OCI-LY3 (cell line): ENCODE measurements around the gene SOWAHC.
"Not testable (repeated sequence)": the region's sequence is repeated elsewhere in the genome, so short reads cannot be mapped to it uniquely, and the experiment has no call there.

ENCODE experiments used
- H2AFZ ChIP-seq: fragments of 200-600, 300-600 bp; shearing (Covaris generic); 2 replicates; pipeline ENCODE4 v1.6.0; 2014; ENCODE audit warnings: antibody characterized with exemption, low read depth, low read length
- H3K27ac ChIP-seq: fragments of 200-600, 300-600 bp; sonication (generic); 2 replicates; pipeline ENCODE4 v1.5.1; 2014; ENCODE audit warnings: mild to moderate bottlenecking, low read length, moderate library complexity, mixed read lengths
- H3K27me3 ChIP-seq: fragments of 200-600, 300-600 bp; sonication (generic); 2 replicates; pipeline ENCODE4 v1.6.1; 2014; ENCODE audit warnings: low read depth, low read length, mixed read lengths
- H3K36me3 ChIP-seq: fragments of 200-600, 300-600 bp; sonication (generic); replicated peaks from 2 replicates; pipeline ENCODE3; 2014; ENCODE audit warnings: low read depth, low read length, mixed read lengths
- H3K4me1 ChIP-seq: fragments of 300-600, 200-600 bp; sonication (generic); 2 replicates; pipeline ENCODE4 v1.6.1; 2014; ENCODE audit warnings: low read length, mixed read lengths
- H3K4me2 ChIP-seq: fragments of 200-600, 300-600 bp; sonication (generic); 2 replicates; pipeline ENCODE4 v1.6.1; 2014; ENCODE audit warnings: low read length, mixed read lengths
- H3K4me3 ChIP-seq: fragments of 300-600, 200-600 bp; sonication (generic); 2 replicates; pipeline ENCODE4 v1.5.1; 2014; ENCODE audit warnings: antibody characterized with exemption, mild to moderate bottlenecking, low read length, moderate library complexity
- H3K79me2 ChIP-seq: fragments of 300-600, 200-600 bp; shearing (Covaris generic); 2 replicates; pipeline ENCODE4 v1.6.1; 2014; ENCODE audit warnings: mild to moderate bottlenecking, low read length, mixed read lengths
- H3K9ac ChIP-seq: fragments of 300-600, 200-600 bp; shearing (Covaris generic); 2 replicates; pipeline ENCODE4 v1.6.0; 2014; ENCODE audit warnings: mild to moderate bottlenecking, low read length, moderate library complexity
- H3K9me3 ChIP-seq: fragments of 200-600, 300-600 bp; shearing (Covaris generic); 2 replicates; pipeline ENCODE4 v1.6.1; 2014; ENCODE audit warnings: low read length, mixed read lengths; ENCODE audit not compliant: insufficient read depth
- H4K20me1 ChIP-seq: fragments of 200-600, 300-600 bp; sonication (generic); 2 replicates; pipeline ENCODE4 v1.6.1; 2016; ENCODE audit warnings: low read length, mixed read lengths; ENCODE audit not compliant: insufficient read depth
- EZH2phosphoT487 ChIP-seq: fragments of 200-600 bp; shearing (Covaris generic); IDR thresholded peaks from 2 replicates; pipeline ENCODE4 v1.6.1; 2018; ENCODE audit warnings: antibody characterized with exemption, mixed run types, low read depth
- TF ChIP-seq, protein P1 (sequence below): fragments of 200-600, 300-600 bp; sonication (generic); IDR thresholded peaks from 2 replicates; pipeline ENCODE4 v1.5.1; 2014; ENCODE audit warnings: antibody characterized with exemption, low read length, low read depth

SOWAHC gene, protein sequence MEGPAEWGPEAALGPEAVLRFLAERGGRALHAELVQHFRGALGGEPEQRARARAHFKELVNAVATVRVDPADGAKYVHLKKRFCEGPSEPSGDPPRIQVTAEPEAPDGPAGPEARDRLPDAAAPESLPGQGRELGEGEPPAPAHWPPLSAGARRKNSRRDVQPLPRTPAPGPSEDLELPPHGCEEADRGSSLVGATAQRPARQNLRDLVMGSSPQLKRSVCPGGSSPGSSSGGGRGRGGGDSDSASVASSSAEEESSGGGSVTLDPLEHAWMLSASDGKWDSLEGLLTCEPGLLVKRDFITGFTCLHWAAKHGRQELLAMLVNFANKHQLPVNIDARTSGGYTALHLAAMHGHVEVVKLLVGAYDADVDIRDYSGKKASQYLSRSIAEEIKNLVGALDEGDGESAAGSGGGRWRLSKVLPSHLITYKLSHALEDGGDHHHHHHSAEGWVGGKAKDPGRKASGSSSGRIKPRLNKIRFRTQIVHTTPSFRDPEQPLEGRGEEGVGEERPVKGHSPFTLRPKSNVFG

DNA sequence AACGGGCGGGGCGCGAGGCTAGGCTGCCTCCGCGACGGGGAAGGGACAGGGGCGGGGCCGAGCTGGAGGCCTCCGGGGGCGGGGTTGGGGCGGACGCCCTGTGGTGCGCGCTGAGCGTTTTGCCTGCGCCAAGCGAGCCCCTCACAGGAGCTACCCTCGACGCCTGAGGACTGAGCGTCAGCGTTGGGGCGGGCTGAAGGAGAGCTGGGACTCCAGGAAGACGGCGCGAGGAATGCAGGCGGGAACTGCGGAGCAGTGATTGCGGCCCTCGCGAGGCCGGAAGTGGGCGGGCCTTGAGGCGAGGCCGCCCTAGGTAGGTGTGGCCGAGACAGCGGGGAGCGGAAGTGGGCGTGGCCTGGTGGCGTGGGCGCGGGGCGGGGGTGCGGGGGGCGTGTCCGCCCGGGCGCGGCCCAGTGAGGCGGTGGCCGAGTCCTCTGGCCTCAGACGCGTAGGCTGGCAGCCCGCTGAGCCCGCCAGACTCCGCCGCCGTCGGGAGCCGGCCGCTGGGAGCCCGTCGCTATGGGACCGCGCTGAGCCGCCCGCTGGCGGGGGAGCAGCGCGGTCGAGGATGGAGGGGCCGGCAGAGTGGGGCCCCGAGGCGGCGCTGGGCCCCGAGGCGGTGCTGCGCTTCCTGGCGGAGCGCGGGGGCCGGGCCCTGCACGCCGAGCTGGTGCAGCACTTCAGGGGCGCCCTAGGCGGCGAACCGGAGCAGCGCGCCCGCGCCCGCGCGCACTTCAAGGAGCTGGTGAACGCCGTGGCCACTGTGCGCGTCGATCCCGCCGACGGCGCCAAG lies at the start of gene SOWAHC, which contains the start of gene SEPTIN10:
Gene SOWAHC, plus strand, starts transcription at position 443 of the 793 bp plus-strand sequence. Its CDS starts 126 bp downstream, at position 569.
Gene SEPTIN10, minus strand, starts transcription at position 45 of the 793 bp plus-strand sequence. CDS start 139 bp downstream, outside the sequence.
- TF ChIP-seq, protein P1, sequence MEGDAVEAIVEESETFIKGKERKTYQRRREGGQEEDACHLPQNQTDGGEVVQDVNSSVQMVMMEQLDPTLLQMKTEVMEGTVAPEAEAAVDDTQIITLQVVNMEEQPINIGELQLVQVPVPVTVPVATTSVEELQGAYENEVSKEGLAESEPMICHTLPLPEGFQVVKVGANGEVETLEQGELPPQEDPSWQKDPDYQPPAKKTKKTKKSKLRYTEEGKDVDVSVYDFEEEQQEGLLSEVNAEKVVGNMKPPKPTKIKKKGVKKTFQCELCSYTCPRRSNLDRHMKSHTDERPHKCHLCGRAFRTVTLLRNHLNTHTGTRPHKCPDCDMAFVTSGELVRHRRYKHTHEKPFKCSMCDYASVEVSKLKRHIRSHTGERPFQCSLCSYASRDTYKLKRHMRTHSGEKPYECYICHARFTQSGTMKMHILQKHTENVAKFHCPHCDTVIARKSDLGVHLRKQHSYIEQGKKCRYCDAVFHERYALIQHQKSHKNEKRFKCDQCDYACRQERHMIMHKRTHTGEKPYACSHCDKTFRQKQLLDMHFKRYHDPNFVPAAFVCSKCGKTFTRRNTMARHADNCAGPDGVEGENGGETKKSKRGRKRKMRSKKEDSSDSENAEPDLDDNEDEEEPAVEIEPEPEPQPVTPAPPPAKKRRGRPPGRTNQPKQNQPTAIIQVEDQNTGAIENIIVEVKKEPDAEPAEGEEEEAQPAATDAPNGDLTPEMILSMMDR: no peak
- no peak for TF ChIP-seq EZH2phosphoT487

DNA sequence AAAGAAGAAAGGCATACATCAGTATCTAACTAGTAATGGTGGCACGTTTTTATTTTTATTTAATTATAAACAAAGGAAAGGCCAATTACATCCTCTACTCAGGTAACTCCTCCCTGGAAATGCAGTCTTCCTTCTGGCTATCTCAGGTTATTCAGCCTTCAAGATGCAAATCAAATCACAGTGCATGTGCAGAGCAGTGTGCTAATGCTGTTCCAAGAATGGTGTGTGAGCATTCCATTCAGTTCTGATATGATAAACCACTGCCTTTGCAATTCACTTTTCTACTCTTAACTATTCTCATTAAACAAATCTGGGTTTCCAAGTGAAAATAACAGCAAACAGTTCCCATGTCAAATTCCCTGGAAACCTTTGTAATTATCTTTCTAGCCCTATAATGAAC lies 38.8 kb upstream of the SOWAHC start:
- TF ChIP-seq, protein P1: no peak
- TF ChIP-seq EZH2phosphoT487: no peak
- Histone ChIP-seq H2AFZ (no peak overlapping the region), H3K4me1 (no peaks in the 10 kb centered on the region)

More for the DNA sequence above, at the start of gene SOWAHC, which contains the start of gene SEPTIN10:
- Histone ChIP-seq H4K20me1 (no peaks in the 10 kb centered on the region), H3K27ac (no peak within 1 kb of the TSS), H3K4me3 (no peak within 1 kb of the TSS), H3K4me1 (no peaks in the 10 kb centered on the region), H3K9me3 (no peaks in the 10 kb centered on the region), H3K4me2 (no peak within 1 kb of the TSS), H3K9ac (no peak within 1 kb of the TSS), H3K36me3 (no peaks in the 10 kb centered on the region), H3K27me3 (peaks cover 7% of the 10 kb centered on the region; the same call in 1 of the 2 replicates), H2AFZ (no peak within 1 kb of the TSS), H3K79me2 (no peaks in the 10 kb centered on the region)

DNA sequence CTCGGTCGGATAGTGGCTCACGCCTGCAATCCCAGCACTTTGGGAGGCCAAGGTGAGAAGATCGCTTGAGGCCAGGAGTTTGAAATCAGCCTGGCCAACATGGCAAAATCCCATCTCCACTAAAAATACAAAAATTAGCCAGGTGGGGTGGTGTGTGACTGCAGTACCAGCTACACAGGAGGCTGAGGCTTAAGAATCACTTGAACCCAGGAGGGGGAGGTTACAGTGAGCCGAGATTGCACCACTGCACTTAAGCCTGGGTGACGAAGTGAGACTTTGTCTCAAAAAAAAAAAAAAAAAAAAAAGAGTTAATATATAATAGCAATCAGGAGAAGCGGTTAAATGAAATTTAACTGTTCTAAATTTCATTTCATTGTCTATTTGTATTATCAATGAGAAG lies 36.5 kb upstream of the SOWAHC start:
- not testable (repeated sequence) for H3K27me3 ChIP-seq, H3K9ac ChIP-seq, H3K4me3 ChIP-seq, H3K4me2 ChIP-seq, H3K27ac ChIP-seq, H3K36me3 ChIP-seq, H3K9me3 ChIP-seq, H4K20me1 ChIP-seq, H3K4me1 ChIP-seq, H3K79me2 ChIP-seq, H2AFZ ChIP-seq

More for the DNA sequence above, 38.8 kb upstream of the SOWAHC start:
- Histone ChIP-seq H3K27ac (no peak overlapping the region), H3K79me2 (no peaks in the 10 kb centered on the region), H4K20me1 (no peaks in the 10 kb centered on the region), H3K9me3 (no peaks in the 10 kb centered on the region), H3K9ac (no peak overlapping the region), H3K4me2 (no peak overlapping the region), H3K4me3 (no peak overlapping the region), H3K36me3 (no peaks in the 10 kb centered on the region), H3K27me3 (no peaks in the 10 kb centered on the region)

DNA sequence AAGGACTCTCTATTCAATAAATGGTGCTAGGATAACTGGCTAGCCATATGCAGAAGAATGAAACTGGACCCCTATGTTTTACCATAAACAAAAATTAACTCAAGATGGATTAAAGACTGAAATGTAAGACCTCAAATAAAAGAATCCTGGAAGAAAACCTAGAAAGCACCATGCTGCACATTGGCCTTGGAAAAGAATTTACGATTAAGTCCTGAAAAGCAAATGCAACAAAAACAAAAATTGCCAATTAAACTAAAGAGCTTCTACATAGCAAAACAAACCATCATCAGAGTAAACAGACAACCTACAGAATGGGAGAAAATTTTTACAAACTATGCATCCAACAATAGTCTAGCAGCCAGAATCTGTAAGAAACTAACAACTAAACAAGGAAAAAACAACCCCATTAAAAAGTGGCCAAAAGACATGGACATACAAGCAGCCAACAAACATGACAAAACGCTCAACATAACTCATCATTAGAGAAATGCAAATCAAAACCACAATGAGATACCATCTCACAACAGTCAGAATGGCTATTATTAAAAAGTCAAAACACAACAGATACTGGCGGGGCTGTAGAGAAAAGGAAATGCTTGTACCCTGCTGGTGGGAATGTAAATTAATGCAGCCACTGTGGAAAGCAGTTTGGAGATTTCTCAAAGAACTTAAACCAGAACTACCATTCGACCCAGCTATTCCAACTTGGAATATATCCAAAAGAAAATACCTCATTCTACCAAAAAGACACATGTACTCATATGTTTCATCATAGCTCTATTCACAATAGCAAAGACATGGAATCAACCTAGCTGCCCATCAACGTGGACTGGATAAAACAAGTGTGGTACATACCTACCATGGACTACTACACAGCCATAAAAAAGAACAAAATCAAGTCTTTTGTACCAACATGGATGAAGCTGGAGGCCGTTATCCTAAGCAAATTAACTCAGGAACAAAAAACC lies 31.0 kb upstream of the SOWAHC start:
- Histone ChIP-seq H3K36me3 (no peaks in the 10 kb centered on the region), H2AFZ (no peak overlapping the region), H3K4me3 (no peak overlapping the region), H3K27me3 (no peaks in the 10 kb centered on the region; the same call in 1 of the 2 replicates), H3K4me2 (no peak overlapping the region), H3K9ac (no peak overlapping the region), H3K4me1 (no peaks in the 10 kb centered on the region), H3K27ac (no peak overlapping the region), H3K9me3 (no peaks in the 10 kb centered on the region), H3K79me2 (no peaks in the 10 kb centered on the region), H4K20me1 (no peaks in the 10 kb centered on the region)
- no peak for TF ChIP-seq EZH2phosphoT487
- TF ChIP-seq, protein P1: no peak
